GM23338 (cell line): ENCODE data around the gene FKBP1B. TPM values are rescaled to one million over a fixed set of nuclear protein-coding genes. Genes with fewer than 3 reads are reported as not detected.
A peak's percentile ranks its signal among the peaks of the same experiment; 100 is the strongest.

ENCODE experiments used
- ATAC-seq: fragments of 200-7000 bp; cut with Tn5 transposase; 3 replicates; pipeline ENCODE4 v1.9.1; 2020
- DNase-seq: peaks from one replicate; pipeline ENCODE4 v3.0.0-alpha.2; 2015; ENCODE audit warnings: low spot score
- H2AFZ ChIP-seq: fragments of 200-600 bp; sonication (generic); 2 replicates; pipeline ENCODE4 v1.8.0; 2016; ENCODE audit warnings: antibody characterized with exemption, mild to moderate bottlenecking, moderate library complexity
- H3F3A ChIP-seq: fragments of 200-600 bp; sonication (generic); replicated peaks from 2 replicates; pipeline ENCODE4 v1.8.0; 2017; ENCODE audit warnings: antibody characterized with exemption, mixed run types, low read depth
- H3K27ac ChIP-seq: fragments of 200-600 bp; sonication (generic); 2 replicates; pipeline ENCODE4 v1.6.1; 2016; ENCODE audit warnings: low read depth
- H3K27me3 ChIP-seq: fragments of 200-600 bp; sonication (generic); 2 replicates; pipeline ENCODE4 v1.8.0; 2016; ENCODE audit warnings: mild to moderate bottlenecking, mixed run types, moderate library complexity; ENCODE audit not compliant: insufficient read depth
- H3K36me3 ChIP-seq: fragments of 200-600 bp; sonication (generic); 2 replicates; pipeline ENCODE4 v1.8.0; 2016; ENCODE audit warnings: mild to moderate bottlenecking; ENCODE audit not compliant: insufficient read depth
- H3K4me1 ChIP-seq: fragments of 200-600 bp; sonication (generic); 2 replicates; pipeline ENCODE4 v1.8.0; 2016; ENCODE audit warnings: mild to moderate bottlenecking, moderate library complexity; ENCODE audit not compliant: insufficient read depth
- H3K4me2 ChIP-seq: fragments of 200-600 bp; sonication (generic); 2 replicates; pipeline ENCODE4 v1.7.1; 2017; ENCODE audit warnings: mixed run types
- H3K4me3 ChIP-seq: fragments of 200-600 bp; sonication (generic); 2 replicates; pipeline ENCODE4 v1.6.1; 2016; ENCODE audit warnings: mixed run types
- H3K79me2 ChIP-seq: fragments of 200-600 bp; sonication (generic); replicated peaks from 2 replicates; pipeline ENCODE4 v1.8.0; 2017; ENCODE audit warnings: mild to moderate bottlenecking; ENCODE audit not compliant: insufficient read depth
- H3K9me2 ChIP-seq: fragments of 200-600 bp; sonication (generic); 2 replicates; pipeline ENCODE4 v1.8.0; 2017; ENCODE audit not compliant: insufficient read depth
- H4K20me1 ChIP-seq: fragments of 200-600 bp; sonication (generic); replicated peaks from 2 replicates; pipeline ENCODE4 v1.8.0; 2017; ENCODE audit warnings: mild to moderate bottlenecking; ENCODE audit not compliant: insufficient read depth
- H3K27ac Mint-ChIP-seq: 2 replicates; pipeline ENCODE4 v1.8.0; 2020; ENCODE audit warnings: inconsistent platforms, mild to moderate bottlenecking, moderate library complexity, mixed read lengths
- H3K27me3 Mint-ChIP-seq: 3 replicates; pipeline ENCODE4 v1.8.0; 2022; ENCODE audit warnings: low read depth, mild to moderate bottlenecking, moderate library complexity, mixed read lengths, inconsistent platforms; ENCODE audit not compliant: insufficient read depth, poor library complexity
- H3K36me3 Mint-ChIP-seq: 3 replicates; pipeline ENCODE4 v1.8.0; 2021; ENCODE audit warnings: low read depth, mild to moderate bottlenecking, inconsistent platforms, moderate library complexity, mixed read lengths
- H3K4me1 Mint-ChIP-seq: 3 replicates; pipeline ENCODE4 v1.8.0; 2020; ENCODE audit warnings: mild to moderate bottlenecking, inconsistent platforms, mixed read lengths
- H3K4me3 Mint-ChIP-seq: 3 replicates; pipeline ENCODE4 v1.8.0; 2021; ENCODE audit warnings: moderate library complexity, mild to moderate bottlenecking, inconsistent platforms, mixed read lengths
- H3K9me3 Mint-ChIP-seq: 3 replicates; pipeline ENCODE4 v1.8.0; 2020; ENCODE audit warnings: moderate library complexity, mild to moderate bottlenecking, inconsistent platforms, mixed read lengths
- CREB1 ChIP-seq: fragments of 250-450 bp; sonication (Bioruptor Pico); IDR thresholded peaks from 2 replicates; pipeline ENCODE4 v1.5.0; 2020; ENCODE audit warnings: low read depth, mild to moderate bottlenecking, moderate library complexity
- CTCF ChIP-seq, 2 experiments: fragments of 200-600 bp in 1 of 2; sonication (generic) in 1 of 2; conservative IDR thresholded peaks; 2 replicates each; pipeline versions ENCODE4 v1.5.1 to v1.6.1; 2016 to 2017; ENCODE audit warnings: antibody characterized with exemption in 2 of 2, low read depth in 2 of 2, mild to moderate bottlenecking in 2 of 2, moderate library complexity in 1 of 2
- EZH2phosphoT487 ChIP-seq: fragments of 200-600 bp; sonication (generic); IDR thresholded peaks from one replicate; pipeline ENCODE4 v1.8.1; 2018; ENCODE audit warnings: antibody characterized with exemption; ENCODE audit not compliant: unreplicated experiment
- JUNB ChIP-seq: IDR thresholded peaks from one replicate; pipeline ENCODE4 v1.6.1; 2016; ENCODE audit warnings: antibody characterized with exemption; ENCODE audit not compliant: unreplicated experiment
- NANOG ChIP-seq: IDR thresholded peaks from 2 replicates; pipeline ENCODE4 v1.6.1; 2016; ENCODE audit warnings: antibody characterized with exemption, borderline replicate concordance
- POLR2AphosphoS5 ChIP-seq: IDR thresholded peaks from 2 replicates; pipeline ENCODE4 v1.6.1; 2016; ENCODE audit warnings: antibody characterized with exemption, low read depth
- STAT1 ChIP-seq: IDR thresholded peaks from one replicate; pipeline ENCODE4 v1.6.1; 2016; ENCODE audit warnings: antibody characterized with exemption; ENCODE audit not compliant: unreplicated experiment
- ZNF114 ChIP-seq: fragments of 250-450 bp; sonication (Bioruptor Pico); IDR thresholded peaks from 2 replicates; pipeline ENCODE4 v1.5.0; 2020; ENCODE audit warnings: mild to moderate bottlenecking, moderate library complexity
- ZNF331 ChIP-seq: fragments of 250-450 bp; sonication (Bioruptor Pico); IDR thresholded peaks from 2 replicates; pipeline ENCODE4 v1.5.0; 2020; ENCODE audit warnings: low read depth, mild to moderate bottlenecking, moderate library complexity
- ZNF462 ChIP-seq: fragments of 250-450 bp; sonication (Bioruptor Pico); IDR thresholded peaks from 2 replicates; pipeline ENCODE4 v1.5.0; 2020; ENCODE audit warnings: mild to moderate bottlenecking, moderate library complexity
- polyA plus RNA-seq: library from polyadenylated mRNA; unstranded; fragments of >200 nt; fragmentation: Nextera tagmentation; extraction: Ambion mirVana; gene quantifications from 2 replicates; pipeline ENCODE4 v1.2.1, GENCODE V29; 2016
- total RNA-seq: library from RNA; depleted of rRNA; stranded (reverse); fragments of >200 nt; shearing (Covaris generic); gene quantifications from 2 replicates; pipeline ENCODE4 v1.2.3, GENCODE V29; 2014
- TF ChIP-seq, protein P1 (sequence below): IDR thresholded peaks from 2 replicates; pipeline ENCODE4 v1.6.1; 2016; ENCODE audit warnings: antibody characterized with exemption

FKBP1B gene
- total and polyA plus RNA-seq, 2 experiments from 2014 or later: 48.2 to 77.1 TPM

DNA sequence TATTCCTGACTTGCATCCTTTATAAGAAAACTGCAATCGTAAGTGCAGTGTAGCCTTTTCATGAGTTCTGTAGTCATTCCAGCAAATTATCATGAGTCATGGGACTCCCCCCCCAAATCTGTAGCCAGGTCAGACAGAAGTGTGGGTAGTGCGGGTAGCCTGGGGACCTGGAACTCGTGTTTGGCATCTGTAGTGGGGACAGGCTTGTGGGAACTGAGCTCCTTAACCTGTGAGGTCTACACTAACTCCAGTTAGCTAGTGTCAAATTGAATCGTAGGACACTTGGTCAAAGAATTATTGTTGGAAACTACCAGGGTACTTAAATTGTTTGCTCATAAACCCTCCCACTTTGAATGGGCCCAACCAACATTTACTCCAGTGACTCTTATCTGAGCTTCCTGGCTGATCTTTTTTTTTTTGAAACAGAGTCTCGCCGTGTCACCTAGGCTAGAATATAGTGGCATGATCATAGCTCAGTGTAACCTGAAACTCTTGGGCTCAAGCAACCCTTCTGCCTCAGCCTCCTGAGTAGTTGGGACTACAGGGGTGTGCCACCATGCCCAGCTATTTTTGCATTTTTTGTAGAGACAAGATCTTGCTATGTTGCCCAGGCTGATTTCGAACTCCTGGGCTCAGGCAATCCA lies 61.2 kb downstream of the FKBP1B start:
- Histone ChIP-seq H3K79me2 (no peaks in the 10 kb centered on the region), H3K27ac (no peak overlapping the region), H3K36me3 (peaks cover 3% of the 10 kb centered on the region; the same call in 1 of the 2 replicates), H4K20me1 (no peaks in the 10 kb centered on the region), H3F3A (no peaks in the 10 kb centered on the region), H3K4me3 (no peak overlapping the region), H3K27me3 (no peaks in the 10 kb centered on the region), H3K4me1 (no peaks in the 10 kb centered on the region), H3K4me2 (no peak overlapping the region), H3K9me2 (no peaks in the 10 kb centered on the region), H2AFZ (no peak overlapping the region)
- Mint-ChIP-seq H3K9me3 (peaks cover 21% of the 10 kb centered on the region), H3K4me3 (no peak overlapping the region), H3K4me1 (no peaks in the 10 kb centered on the region), H3K27ac (peak overlapping the region; percentile 40; the same call in 1 of the 2 replicates), H3K36me3 (peaks cover 15% of the 10 kb centered on the region; the same call in 2 of the 3 replicates), H3K27me3 (peaks cover 2% of the 10 kb centered on the region)
- ATAC-seq (no peak), DNase-seq (no peak)
- TF ChIP-seq NANOG (no peak), ZNF462 (CRISPR knock-in tag) (no peak), ZNF114 (no peak), CTCF (conservative IDR thresholded peaks at IDR 0.05; ENCODE audit: low read depth in 2 of 2) (no peak), ZNF331 (no peak), EZH2phosphoT487 (no peak), POLR2AphosphoS5 (no peak), JUNB (no peak), STAT1 (no peak), CREB1 (CRISPR knock-in tag) (no peak)
- TF ChIP-seq, protein P1, sequence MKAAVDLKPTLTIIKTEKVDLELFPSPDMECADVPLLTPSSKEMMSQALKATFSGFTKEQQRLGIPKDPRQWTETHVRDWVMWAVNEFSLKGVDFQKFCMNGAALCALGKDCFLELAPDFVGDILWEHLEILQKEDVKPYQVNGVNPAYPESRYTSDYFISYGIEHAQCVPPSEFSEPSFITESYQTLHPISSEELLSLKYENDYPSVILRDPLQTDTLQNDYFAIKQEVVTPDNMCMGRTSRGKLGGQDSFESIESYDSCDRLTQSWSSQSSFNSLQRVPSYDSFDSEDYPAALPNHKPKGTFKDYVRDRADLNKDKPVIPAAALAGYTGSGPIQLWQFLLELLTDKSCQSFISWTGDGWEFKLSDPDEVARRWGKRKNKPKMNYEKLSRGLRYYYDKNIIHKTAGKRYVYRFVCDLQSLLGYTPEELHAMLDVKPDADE: no peak
